ENCODE results near the gene SLC16A7. TPM values are rescaled to one million over a fixed set of nuclear protein-coding genes. Genes with fewer than 3 reads are reported as not detected.
A peak's percentile ranks its signal among the peaks of the same experiment; 100 is the strongest.

Gene SLC16A7
- total RNA-seq, 2 donors from 2014 or later: 24.2 to 26.1 TPM

DNA sequence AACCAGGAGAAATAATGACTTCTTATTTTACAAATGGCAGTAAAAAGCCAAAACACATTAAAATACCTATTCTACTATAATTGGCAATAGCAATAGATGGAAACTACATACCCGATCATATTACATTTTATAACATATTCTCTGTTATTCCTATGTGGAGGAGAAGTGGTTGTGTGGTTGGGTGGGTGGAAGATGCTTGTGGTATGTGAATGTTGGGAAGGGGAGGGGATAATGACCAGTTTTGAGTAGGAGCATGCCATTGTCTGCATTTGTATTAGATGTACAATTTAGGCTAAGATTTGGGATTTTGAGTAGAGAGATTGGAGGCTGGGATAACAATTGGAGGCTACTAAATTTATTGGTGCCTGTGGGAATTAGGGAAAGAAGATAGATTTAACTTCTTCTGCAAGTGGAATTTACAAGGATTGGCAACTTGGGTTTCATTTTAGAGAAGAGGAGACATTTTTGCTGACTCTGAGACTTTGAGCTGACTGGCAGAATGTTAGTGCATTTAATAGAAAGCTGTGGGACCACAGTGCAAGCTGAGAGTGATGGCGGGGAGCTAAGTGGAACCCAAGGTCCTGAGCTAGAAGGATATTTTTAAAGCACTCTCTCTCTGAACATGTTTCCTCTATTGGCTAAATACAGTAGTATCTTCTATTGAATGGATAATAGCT, 65.2 kb downstream of the SLC16A7 start:
- no peaks in the 10 kb centered on the region for H3K9me3 Mint-ChIP-seq
- DNase-seq (ENCODE audit: low spot score): no peak
- H3K4me1 Mint-ChIP-seq (ENCODE audit: low read depth in 2 of 2): peaks cover 11 to 14% of the 10 kb centered on the region in 2 donors
- peaks cover 4% of the 10 kb centered on the region for H3K36me3 Mint-ChIP-seq
- H3K27me3 Mint-ChIP-seq: no peaks in the 10 kb centered on the region
- ATAC-seq: no peak
- peak overlapping the region in 1 of 2 donors; percentile 36 for H3K27ac Mint-ChIP-seq
- no peak overlapping the region for H3K4me3 Mint-ChIP-seq

- ATAC-seq (no peak), DNase-seq (ENCODE audit: low spot score) (no peak)
- peaks cover 8% of the 10 kb centered on the region for H3K9me3 Mint-ChIP-seq
- H3K27ac Mint-ChIP-seq: no peak overlapping the region
- H3K4me3 Mint-ChIP-seq: no peak overlapping the region
- peaks cover 14 to 32% of the 10 kb centered on the region in 2 donors for H3K4me1 Mint-ChIP-seq (ENCODE audit: low read depth in 2 of 2)
- H3K36me3 Mint-ChIP-seq: peaks cover 16% of the 10 kb centered on the region
- H3K27me3 Mint-ChIP-seq: no peaks in the 10 kb centered on the region
These were observed 68.7 kb downstream of the SLC16A7 start for GRCh38 chr12:59664495-59664894.

DNA sequence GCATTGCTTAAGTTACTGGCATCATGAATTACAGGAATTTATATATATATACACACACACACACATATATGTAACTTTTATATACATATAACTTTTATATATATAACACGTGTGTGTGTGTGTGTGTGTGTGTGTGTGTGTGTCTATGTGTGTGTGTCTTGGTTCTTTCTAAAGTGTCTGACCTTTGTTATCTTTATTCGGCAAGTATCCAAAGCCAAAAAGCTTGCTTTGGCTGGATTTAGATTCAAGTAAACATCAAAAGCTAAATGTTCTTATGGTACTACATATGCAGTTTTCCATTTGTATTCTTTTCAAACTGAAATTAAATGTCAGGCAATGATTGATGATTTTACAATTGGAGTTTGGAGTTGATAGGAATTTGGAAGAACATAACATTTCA, 69.9 kb downstream of the SLC16A7 start:
- ATAC-seq (no peak), DNase-seq (ENCODE audit: low spot score) (no peak)
- no peak overlapping the region for H3K4me3 Mint-ChIP-seq
- no peak overlapping the region for H3K27ac Mint-ChIP-seq
- no peaks in the 10 kb centered on the region for H3K27me3 Mint-ChIP-seq
- H3K4me1 Mint-ChIP-seq (ENCODE audit: low read depth in 2 of 2): peaks cover 10 to 37% of the 10 kb centered on the region in 2 donors
- peaks cover 16% of the 10 kb centered on the region for H3K36me3 Mint-ChIP-seq
- peaks cover 8% of the 10 kb centered on the region for H3K9me3 Mint-ChIP-seq

- Mint-ChIP-seq H3K27me3 (no peaks in the 10 kb centered on the region), H3K36me3 (peaks cover 16% of the 10 kb centered on the region), H3K27ac (peak overlapping the region in 1 of 2 donors; percentile 7), H3K4me1 (ENCODE audit: low read depth in 2 of 2) (peaks cover 0 to 28% of the 10 kb centered on the region in 2 donors), H3K9me3 (peaks cover 8% of the 10 kb centered on the region), H3K4me3 (no peak overlapping the region)
- DNase-seq (ENCODE audit: low spot score) (no peak), ATAC-seq (no peak)
These were observed 72.8 kb downstream of the SLC16A7 start for GRCh38 chr12:59668674-59669073.

DNA sequence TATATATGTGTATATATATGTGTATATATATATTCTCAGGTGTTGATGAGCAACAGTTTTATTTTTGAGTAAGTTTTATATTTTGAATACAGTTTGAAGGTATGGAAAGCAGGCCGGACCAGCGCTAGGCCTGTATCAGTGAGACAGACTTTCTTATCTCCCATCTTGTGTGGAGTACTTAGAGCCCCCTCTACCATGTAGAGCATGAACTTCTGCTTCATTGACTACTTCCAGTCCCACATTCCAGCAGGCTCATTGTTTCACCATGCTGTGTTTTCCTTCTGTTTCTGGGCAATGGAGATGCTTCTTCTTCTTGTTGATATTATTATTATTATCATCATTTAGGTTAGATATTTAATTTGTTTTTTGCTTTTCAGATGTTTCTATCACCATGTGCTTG, 76.4 kb downstream of the SLC16A7 start:
- no peak overlapping the region for H3K27ac Mint-ChIP-seq
- H3K36me3 Mint-ChIP-seq: peaks cover 3% of the 10 kb centered on the region
- no peaks in the 10 kb centered on the region for H3K27me3 Mint-ChIP-seq
- peaks cover 0 to 25% of the 10 kb centered on the region in 2 donors for H3K4me1 Mint-ChIP-seq (ENCODE audit: low read depth in 2 of 2)
- no peak for DNase-seq (ENCODE audit: low spot score)
- peaks cover 3% of the 10 kb centered on the region for H3K9me3 Mint-ChIP-seq
- no peak overlapping the region for H3K4me3 Mint-ChIP-seq
- no peak for ATAC-seq

DNA sequence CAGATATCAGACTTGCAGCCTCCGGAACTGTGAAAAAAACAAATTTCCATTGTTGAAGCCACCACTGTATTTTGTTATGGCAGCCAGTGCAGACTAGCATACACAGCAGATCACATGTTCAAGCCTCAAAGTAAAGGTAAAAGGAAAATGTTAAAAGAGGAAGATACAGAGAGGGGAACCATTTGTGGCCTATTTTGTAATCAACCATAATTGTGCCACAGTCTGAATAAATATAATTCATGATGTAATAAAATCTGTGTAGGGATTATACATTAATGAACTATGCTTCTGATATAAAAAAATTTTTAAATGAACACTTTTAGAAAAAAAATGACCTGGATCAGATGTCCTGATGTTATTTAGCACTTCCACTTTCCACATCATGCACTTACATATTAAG, 79.6 kb downstream of the SLC16A7 start:
- Mint-ChIP-seq H3K4me1 (ENCODE audit: low read depth in 2 of 2) (peaks cover 0 to 17% of the 10 kb centered on the region in 2 donors), H3K27me3 (no peaks in the 10 kb centered on the region), H3K4me3 (no peak overlapping the region), H3K9me3 (no peaks in the 10 kb centered on the region), H3K27ac (no peak overlapping the region), H3K36me3 (no peaks in the 10 kb centered on the region)
- no peak for DNase-seq (ENCODE audit: low spot score)
- ATAC-seq: no peak

GRCh38 chr12:59677857-59678256, 82.0 kb downstream of the SLC16A7 start:
- H3K4me1 Mint-ChIP-seq (ENCODE audit: low read depth in 2 of 2): peaks cover 9 to 17% of the 10 kb centered on the region in 2 donors

GRCh38 chr12:59678759-59679411, 83.1 kb downstream of the SLC16A7 start:
- DNase-seq (ENCODE audit: low spot score) (no peak), ATAC-seq (peak in 1 of 2 donors; percentile 45)
- H3K4me3 Mint-ChIP-seq: no peak overlapping the region
- H3K27ac Mint-ChIP-seq: peak overlapping the region in 1 of 2 donors; percentile 28
- H3K36me3 Mint-ChIP-seq: no peaks in the 10 kb centered on the region
- no peaks in the 10 kb centered on the region for H3K9me3 Mint-ChIP-seq
- no peaks in the 10 kb centered on the region for H3K27me3 Mint-ChIP-seq
- peaks cover 14 to 21% of the 10 kb centered on the region in 2 donors for H3K4me1 Mint-ChIP-seq (ENCODE audit: low read depth in 2 of 2)

More at GRCh38 chr12:59677857-59678256, 82.0 kb downstream of the SLC16A7 start:
- H3K4me3 Mint-ChIP-seq: no peak overlapping the region
- H3K27me3 Mint-ChIP-seq: no peaks in the 10 kb centered on the region
- H3K36me3 Mint-ChIP-seq: no peaks in the 10 kb centered on the region
- ATAC-seq (no peak), DNase-seq (ENCODE audit: low spot score) (no peak)
- no peak overlapping the region for H3K27ac Mint-ChIP-seq
- H3K9me3 Mint-ChIP-seq: no peaks in the 10 kb centered on the region

GRCh38 chr12:59689776-59690175, 93.9 kb downstream of the SLC16A7 start:
- H3K4me1 Mint-ChIP-seq (ENCODE audit: low read depth in 2 of 2): peaks cover 0 to 5% of the 10 kb centered on the region in 2 donors
- DNase-seq (ENCODE audit: low spot score): no peak

GRCh38 chr12:59695379-59695778, 99.5 kb downstream of the SLC16A7 start:
- peaks cover 3% of the 10 kb centered on the region for H3K9me3 Mint-ChIP-seq
- ATAC-seq (no peak), DNase-seq (ENCODE audit: low spot score) (no peak)
- H3K4me3 Mint-ChIP-seq: no peak overlapping the region
- no peaks in the 10 kb centered on the region for H3K27me3 Mint-ChIP-seq
- peaks cover 4 to 7% of the 10 kb centered on the region in 2 donors for H3K4me1 Mint-ChIP-seq (ENCODE audit: low read depth in 2 of 2)
- H3K36me3 Mint-ChIP-seq: peaks cover 7% of the 10 kb centered on the region
- no peak overlapping the region for H3K27ac Mint-ChIP-seq

More at GRCh38 chr12:59689776-59690175, 93.9 kb downstream of the SLC16A7 start:
- ATAC-seq: no peak
- H3K27me3 Mint-ChIP-seq: no peaks in the 10 kb centered on the region
- H3K4me3 Mint-ChIP-seq: no peak overlapping the region
- peaks cover 7% of the 10 kb centered on the region for H3K36me3 Mint-ChIP-seq
- H3K9me3 Mint-ChIP-seq: peaks cover 3% of the 10 kb centered on the region
- H3K27ac Mint-ChIP-seq: no peak overlapping the region

- Mint-ChIP-seq H3K9me3 (no peaks in the 10 kb centered on the region), H3K27ac (peak overlapping the region in 1 of 2 donors; percentile 41), H3K27me3 (no peaks in the 10 kb centered on the region), H3K4me3 (no peak overlapping the region), H3K36me3 (no peaks in the 10 kb centered on the region), H3K4me1 (ENCODE audit: low read depth in 2 of 2) (peaks cover 4 to 7% of the 10 kb centered on the region in 2 donors)
- ATAC-seq (peak in 1 of 2 donors; percentile 50), DNase-seq (ENCODE audit: low spot score) (no peak)
These were observed 102.8 kb downstream of the SLC16A7 start for GRCh38 chr12:59698600-59698999.

GRCh38 chr12:59699421-59700152, 103.8 kb downstream of the SLC16A7 start:
- Mint-ChIP-seq H3K4me1 (ENCODE audit: low read depth in 2 of 2) (peaks cover 4 to 7% of the 10 kb centered on the region in 2 donors), H3K27me3 (no peaks in the 10 kb centered on the region), H3K36me3 (no peaks in the 10 kb centered on the region), H3K4me3 (no peak overlapping the region), H3K9me3 (no peaks in the 10 kb centered on the region), H3K27ac (no peak overlapping the region)
- ATAC-seq (peak in 1 of 2 donors; percentile 43), DNase-seq (ENCODE audit: low spot score) (no peak)

DNA sequence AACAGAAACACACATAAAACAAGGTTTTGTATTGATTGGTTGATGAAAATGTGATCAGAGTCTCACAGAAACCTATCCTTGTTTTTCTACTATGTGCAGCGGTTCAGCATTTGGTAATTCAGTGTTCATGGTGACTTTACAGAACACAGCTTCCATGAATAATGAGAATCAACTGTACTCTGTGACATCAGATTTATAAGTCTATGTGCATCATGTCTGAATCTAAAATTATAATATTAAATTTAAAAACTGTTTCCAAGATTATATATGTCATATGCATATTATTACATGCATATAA, 104.3 kb downstream of the SLC16A7 start:
- Mint-ChIP-seq H3K9me3 (no peaks in the 10 kb centered on the region), H3K27me3 (no peaks in the 10 kb centered on the region), H3K36me3 (no peaks in the 10 kb centered on the region), H3K27ac (no peak overlapping the region), H3K4me3 (no peak overlapping the region), H3K4me1 (ENCODE audit: low read depth in 2 of 2) (peaks cover 4 to 7% of the 10 kb centered on the region in 2 donors)
- no peak for ATAC-seq
- DNase-seq (ENCODE audit: low spot score): no peak

DNA sequence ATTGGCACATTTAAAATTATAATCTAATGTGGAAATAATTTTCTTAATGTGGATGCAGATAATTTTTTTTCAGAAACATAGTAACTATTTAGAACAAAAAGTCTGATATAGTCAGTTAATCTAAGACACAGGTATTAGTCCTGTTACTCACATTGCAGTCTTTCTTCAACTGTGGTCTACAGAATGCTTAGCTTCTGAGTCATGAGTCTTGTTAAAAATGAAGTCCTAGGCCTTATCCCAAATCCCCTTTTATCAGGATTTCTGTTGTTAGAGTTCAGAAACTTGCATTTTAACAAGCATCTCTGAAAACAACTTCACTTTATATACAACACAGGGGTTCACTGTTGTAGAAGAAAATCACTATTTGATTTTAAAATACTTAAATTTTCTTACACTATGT, 112.2 kb downstream of the SLC16A7 start:
- H3K27ac Mint-ChIP-seq: no peak overlapping the region
- H3K4me1 Mint-ChIP-seq (ENCODE audit: low read depth in 2 of 2): peaks cover 0 to 5% of the 10 kb centered on the region in 2 donors
- no peak for ATAC-seq
- no peaks in the 10 kb centered on the region for H3K9me3 Mint-ChIP-seq
- H3K4me3 Mint-ChIP-seq: no peak overlapping the region
- H3K27me3 Mint-ChIP-seq: no peaks in the 10 kb centered on the region
- no peak for DNase-seq (ENCODE audit: low spot score)
- no peaks in the 10 kb centered on the region for H3K36me3 Mint-ChIP-seq

Data from natural killer cell treated with Interleukin-12 subunit alpha and Interleukin-12 subunit beta and Interleukin-15 and Interleukin-18, amount 100 ng/mL, for 72 hours (primary cell).